SK-N-MC (cell line): Measurements from ENCODE around the gene SOX6.

Experiments
- EZH2 ChIP-seq: fragments of 200-600 bp; sonication (generic); IDR thresholded peaks from one replicate; pipeline ENCODE4 v1.6.1; 2017; ENCODE audit warnings: antibody characterized with exemption
- POLR2AphosphoS5 ChIP-seq: IDR thresholded peaks from 2 replicates; pipeline ENCODE4 v1.6.1; 2012; ENCODE audit warnings: mild to moderate bottlenecking, low read depth, low read length, borderline replicate concordance

DNA sequence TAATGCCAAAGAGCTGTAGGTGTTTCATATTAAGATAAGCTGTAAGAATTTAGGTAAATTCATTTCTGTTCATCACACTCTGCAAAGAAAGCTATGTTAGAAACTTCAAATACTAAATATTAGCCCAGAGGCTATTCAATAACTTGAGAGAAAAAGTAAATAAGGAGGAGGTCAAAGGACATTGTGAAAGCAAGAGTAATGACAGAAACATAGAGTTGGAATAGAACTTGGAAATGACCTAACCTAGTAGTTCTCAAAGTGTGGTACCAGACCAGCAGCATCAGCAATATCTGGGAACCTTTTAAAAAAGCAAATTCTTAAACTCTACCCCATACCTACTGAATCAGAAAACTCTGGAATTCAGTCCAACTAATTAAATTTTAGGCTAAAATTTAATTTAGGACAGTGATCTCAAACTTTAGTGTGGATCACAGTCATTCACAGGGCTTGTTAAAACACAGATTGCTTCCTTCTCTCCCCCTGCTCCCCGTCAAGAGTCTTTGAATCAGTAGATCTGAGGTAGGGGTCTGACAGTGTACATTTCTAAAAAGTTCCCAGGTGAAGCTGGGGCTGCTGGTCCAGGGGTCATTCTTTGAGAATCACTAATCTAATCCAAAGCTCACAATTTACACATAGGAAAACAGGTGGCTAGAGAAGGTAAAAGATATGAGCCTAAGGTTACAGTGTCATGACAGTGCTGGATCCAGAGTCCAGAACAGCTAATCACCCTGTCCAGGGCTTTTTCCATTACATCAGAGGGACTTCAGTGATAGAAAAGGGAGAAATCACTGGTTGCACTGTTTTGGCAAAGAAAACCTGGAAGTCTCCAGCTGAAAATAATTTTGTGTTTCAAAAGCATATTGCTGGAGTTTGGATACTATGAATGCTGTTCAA, 241.1 kb downstream of the SOX6 start:
- TF ChIP-seq EZH2 (no peak), POLR2AphosphoS5 (no peak)
